Ectodermal cell (in vitro differentiated cells): Measurements from ENCODE around the gene LEFTY2.
"Not testable (repeated sequence)": the region's sequence is repeated elsewhere in the genome, so short reads cannot be mapped to it uniquely, and the experiment has no call there.

Source experiments
- H3K27ac ChIP-seq: 2 replicates; pipeline ENCODE4 v1.7.0; 2013; ENCODE audit warnings: mild to moderate bottlenecking, low read depth, low read length; ENCODE audit not compliant: insufficient read depth, poor library complexity, severe bottlenecking
- H3K27me3 ChIP-seq: 2 replicates; pipeline ENCODE4 v1.7.0; 2013; ENCODE audit warnings: mild to moderate bottlenecking, low read length; ENCODE audit not compliant: insufficient read depth, control insufficient read depth, poor library complexity, severe bottlenecking
- H3K36me3 ChIP-seq: one replicate; pipeline ENCODE4 v1.7.0; 2013; ENCODE audit warnings: low read length; ENCODE audit not compliant: control insufficient read depth, insufficient read depth
- H3K4me1 ChIP-seq: one replicate; pipeline ENCODE4 v1.7.0; 2013; ENCODE audit warnings: low read length; ENCODE audit not compliant: control insufficient read depth, insufficient read depth
- H3K4me3 ChIP-seq: 2 replicates; pipeline ENCODE4 v1.7.0; 2013; ENCODE audit warnings: low read depth, low read length, control low read depth; ENCODE audit not compliant: insufficient read depth
- H3K9me3 ChIP-seq: 2 replicates; pipeline ENCODE4 v1.7.0; 2013; ENCODE audit warnings: mild to moderate bottlenecking, low read length, moderate library complexity; ENCODE audit not compliant: control insufficient read depth
- WGBS, 2 experiments: methylation state at CpG; one replicate each; pipeline ENCODE4 v1.1.7; 2013; ENCODE audit warnings: missing lambda C conversion rate in 2 of 2; 5-methylcytosine and 5-hydroxymethylcytosine counted together

LEFTY2 gene

DNA sequence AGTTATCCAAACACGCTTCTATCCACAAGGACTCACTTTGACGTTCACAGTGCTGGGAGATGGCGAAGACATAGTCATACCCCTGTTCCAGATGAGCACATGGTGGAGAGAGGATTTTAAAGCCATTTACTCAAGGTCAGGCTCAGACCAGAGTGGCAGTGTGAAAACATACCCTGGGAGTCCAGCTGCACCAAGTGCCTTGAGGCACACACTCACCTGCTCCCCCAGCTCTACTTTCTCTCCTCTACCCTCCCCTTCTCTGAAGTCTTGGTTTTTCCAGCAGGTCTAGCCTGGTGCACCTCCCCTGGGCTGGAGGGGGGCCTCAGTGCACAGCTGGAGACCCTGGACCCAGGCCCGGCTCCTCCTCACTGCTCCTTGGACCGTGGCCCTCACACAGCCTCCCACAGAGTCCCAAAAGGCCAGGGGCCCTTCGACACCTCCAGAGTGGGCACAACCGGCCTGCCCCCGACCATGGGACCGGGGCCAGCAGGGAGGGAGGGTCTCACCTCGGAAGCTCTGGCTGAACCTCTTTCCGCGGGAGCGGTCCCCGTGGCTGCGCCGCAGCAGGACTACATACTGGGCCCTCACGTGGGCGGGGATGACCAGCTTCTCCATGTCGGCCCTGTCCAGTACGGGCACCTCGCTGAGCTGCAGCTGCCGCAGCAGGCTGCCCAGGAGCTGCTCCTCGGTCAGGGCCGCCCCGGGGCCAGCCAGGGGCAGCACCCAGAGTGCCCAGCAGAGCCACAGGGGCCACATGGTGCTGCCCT is 452 bp downstream of the LEFTY2 start:
- H3K27ac ChIP-seq = no peak overlapping the region
- H3K4me3 ChIP-seq = no peak overlapping the region
- H3K4me1 ChIP-seq = peaks cover 29% of the 10 kb centered on the region
- peaks cover 17% of the 10 kb centered on the region for H3K27me3 ChIP-seq
- H3K36me3 ChIP-seq = no peaks in the 10 kb centered on the region
- WGBS, 2 experiments = 90 to 92% methylated on average over 25 of the region's 25 CpGs
- H3K9me3 ChIP-seq = no peaks in the 10 kb centered on the region

DNA sequence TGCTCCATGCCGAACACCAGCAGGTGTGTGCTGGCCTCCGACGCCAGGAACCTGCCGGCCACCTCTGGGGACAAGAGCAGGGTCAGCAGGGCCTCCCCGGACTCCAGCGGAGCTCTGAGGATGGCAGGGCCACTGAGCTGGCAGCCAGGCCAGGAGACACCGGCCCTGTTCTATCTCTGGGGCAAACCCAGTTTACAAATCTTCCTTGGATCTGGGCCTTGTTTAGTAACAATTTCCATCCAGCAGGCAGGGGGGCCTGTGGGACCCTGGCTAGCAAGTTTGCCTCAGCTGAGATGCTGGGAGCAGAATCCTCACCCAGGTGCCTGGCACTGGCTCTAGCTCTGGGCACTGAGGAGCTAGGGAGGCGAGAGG is 1.1 kb downstream of the LEFTY2 start:
- H3K4me3 ChIP-seq, H3K36me3 ChIP-seq, H3K9me3 ChIP-seq, H3K27ac ChIP-seq: not testable (repeated sequence)
- H3K27me3 ChIP-seq = peaks cover 17% of the 10 kb centered on the region
- 71 to 73% methylated on average over 8 of the region's 8 CpGs for WGBS, 2 experiments
- peaks cover 22% of the 10 kb centered on the region for H3K4me1 ChIP-seq

DNA sequence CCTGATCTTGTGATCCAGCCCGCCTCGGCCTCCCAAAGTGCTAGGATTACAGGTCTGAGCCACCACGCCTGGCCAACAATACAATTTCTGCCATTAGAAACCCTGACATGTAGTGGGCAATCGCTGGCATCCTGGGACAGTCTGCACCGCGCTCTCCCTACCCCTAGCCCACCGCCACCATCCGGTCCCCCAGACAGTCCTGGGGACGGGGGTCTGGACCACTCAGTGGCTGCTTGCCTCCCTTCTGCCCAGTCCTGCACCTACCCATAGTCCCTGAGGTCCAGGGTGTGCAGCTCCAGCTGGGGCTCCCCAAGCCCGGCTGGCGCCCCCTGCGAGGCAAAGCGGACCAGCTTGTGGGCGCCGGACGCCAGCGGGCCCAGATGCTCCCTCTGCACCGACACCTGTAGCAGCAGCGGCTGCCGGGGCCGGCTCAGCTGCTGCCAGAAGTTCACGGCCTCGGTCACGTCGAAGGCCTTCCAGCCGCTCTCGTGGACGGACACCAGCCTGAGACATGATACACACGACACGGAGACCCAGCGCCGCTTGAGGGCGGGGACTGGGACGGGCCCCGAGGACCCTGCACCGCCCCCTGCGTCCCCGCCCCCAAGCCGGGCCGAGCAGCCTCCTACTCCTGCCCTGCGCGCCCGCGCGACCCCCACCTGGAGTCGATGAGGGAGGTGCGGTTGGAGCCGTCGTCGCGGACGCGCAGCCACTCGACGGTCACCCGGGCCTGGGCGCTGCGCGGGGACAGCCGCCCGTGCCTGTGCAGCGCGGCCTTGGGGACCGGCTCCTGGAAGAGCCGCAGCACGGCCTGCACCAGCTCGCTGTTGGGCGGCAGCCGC is 1.7 kb downstream of the LEFTY2 start:
- WGBS, 2 experiments = 66% methylated on average over 46 to 50 of the region's 69 CpGs
- peaks cover 17% of the 10 kb centered on the region for H3K27me3 ChIP-seq
- H3K4me3 ChIP-seq = not testable (repeated sequence)

DNA sequence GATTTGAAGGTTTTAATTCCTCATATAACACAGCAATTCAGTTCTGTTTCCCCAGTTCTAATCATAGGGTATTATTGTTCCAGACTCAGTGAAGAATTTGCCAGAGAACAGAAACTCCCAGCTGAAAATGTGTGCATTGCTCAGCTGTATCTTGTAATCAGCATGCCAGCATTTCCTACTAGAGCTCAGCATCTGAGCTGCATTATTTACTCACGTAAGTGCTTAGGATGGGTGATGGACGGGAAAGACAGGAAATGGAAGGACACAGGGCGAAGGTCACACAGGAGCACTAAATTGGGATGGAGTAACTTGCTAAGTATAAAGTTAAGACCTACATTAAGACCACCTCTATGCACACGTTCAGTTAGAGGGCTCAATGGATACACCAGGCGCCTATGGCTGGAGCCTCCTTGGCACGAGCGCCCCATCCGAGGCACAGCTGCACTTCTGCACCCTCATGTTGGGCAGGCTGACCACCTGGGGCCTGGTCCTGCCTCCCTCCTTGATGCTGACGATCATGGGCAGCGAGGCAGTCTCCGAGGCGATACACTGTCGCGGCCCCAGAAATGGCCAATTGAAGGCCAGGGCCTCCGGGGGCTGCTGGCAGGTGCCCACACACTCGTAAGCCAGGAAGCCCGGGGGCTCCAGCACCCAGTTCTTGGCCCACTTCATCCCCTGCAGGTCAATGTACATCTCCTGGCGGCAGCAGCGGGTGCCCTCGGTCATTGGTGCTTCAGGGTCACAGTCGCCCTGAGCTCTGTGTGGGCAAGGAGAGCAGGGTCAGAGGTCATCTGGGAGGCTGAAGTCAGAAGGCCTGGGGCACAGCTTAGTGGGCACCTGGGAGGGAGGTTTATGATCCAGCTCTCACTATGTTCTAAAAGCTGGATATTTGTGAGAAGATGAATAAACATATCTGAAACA is 3.7 kb downstream of the LEFTY2 start:
- Histone ChIP-seq H3K27ac (no peak overlapping the region), H3K36me3 (no peaks in the 10 kb centered on the region), H3K9me3 (no peaks in the 10 kb centered on the region), H3K4me1 (peaks cover 15% of the 10 kb centered on the region), H3K4me3 (no peak overlapping the region), H3K27me3 (peaks cover 7% of the 10 kb centered on the region)
- 93 to 94% methylated on average over 21 of the region's 21 CpGs for WGBS, 2 experiments

More for the DNA sequence above, 1.7 kb downstream of the LEFTY2 start:
- not testable (repeated sequence) for H3K27ac ChIP-seq, H3K36me3 ChIP-seq, H3K9me3 ChIP-seq
- peaks cover 16% of the 10 kb centered on the region for H3K4me1 ChIP-seq

DNA sequence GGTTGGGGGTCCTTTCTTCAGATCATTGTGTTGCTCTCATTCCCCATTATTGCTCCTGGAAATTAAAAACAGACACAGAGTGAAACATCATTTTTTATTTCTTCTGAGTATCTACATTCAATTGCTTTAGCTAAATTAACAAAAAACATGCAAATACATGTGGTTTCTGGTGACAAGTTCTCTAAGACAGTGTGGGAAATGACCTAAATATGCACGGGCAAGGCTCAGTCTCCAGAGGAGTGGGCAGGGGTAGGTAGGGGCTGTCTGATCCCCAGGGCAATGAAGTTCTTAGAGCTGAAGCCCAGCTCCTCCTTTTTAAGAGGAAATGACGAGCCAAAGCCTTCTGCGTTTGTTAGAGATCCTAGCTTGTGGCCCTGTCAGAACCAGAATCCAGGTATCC is 4.5 kb downstream of the LEFTY2 start:
- Histone ChIP-seq H3K4me3 (no peak overlapping the region), H3K36me3 (no peaks in the 10 kb centered on the region), H3K27ac (no peak overlapping the region), H3K9me3 (no peaks in the 10 kb centered on the region), H3K27me3 (peaks cover 7% of the 10 kb centered on the region), H3K4me1 (peaks cover 11% of the 10 kb centered on the region)
- WGBS, 2 experiments = 82 to 92% methylated on average over 3 of the region's 3 CpGs

DNA sequence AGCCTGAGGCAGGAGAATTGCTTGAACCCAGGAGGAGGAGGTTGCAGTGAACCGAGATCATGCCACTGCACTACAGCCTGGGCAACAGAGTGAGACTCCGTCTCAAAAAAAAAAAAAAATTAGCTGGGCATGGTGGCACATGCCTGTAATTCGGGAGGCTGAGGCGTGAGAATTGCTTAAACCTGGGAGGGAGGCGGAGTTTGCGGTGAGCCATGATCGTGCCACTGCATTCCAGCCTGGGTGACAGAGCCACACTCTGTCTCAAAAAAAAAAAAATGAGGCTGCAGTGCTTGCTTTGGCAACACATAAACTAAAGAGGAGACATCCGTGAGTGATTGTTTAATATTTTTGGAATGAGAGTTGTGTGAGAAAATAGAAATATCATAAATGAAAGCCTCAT is 4.9 kb downstream of the LEFTY2 start:
- H3K4me1 ChIP-seq, H3K36me3 ChIP-seq, H3K9me3 ChIP-seq, H3K27me3 ChIP-seq, H3K4me3 ChIP-seq, H3K27ac ChIP-seq: not testable (repeated sequence)
- 88 to 93% methylated on average over 8 of the region's 8 CpGs for WGBS, 2 experiments

DNA sequence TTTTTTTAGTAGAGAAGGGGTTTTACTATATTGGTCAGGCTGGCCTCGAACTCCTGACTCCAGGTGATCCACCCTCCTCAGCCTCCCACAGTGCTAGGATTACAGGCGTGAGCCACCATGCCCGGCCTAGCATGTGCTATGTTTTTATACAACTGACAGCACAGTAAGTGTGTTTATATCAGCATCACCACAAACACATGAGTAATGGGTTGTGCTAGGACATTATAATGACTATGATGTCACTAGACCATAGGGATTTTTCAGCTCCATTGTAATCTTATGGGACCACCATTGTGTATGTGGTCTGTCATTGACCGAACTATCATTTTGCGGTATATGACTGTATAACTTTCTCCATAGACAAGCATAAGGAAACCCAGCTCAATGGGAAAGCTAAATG is 6.3 kb downstream of the LEFTY2 start:
- Histone ChIP-seq H3K4me1 (no peaks in the 10 kb centered on the region), H3K27me3 (peaks cover 7% of the 10 kb centered on the region)
- WGBS, 2 experiments = 95 to 98% methylated on average over 5 of the region's 5 CpGs

DNA sequence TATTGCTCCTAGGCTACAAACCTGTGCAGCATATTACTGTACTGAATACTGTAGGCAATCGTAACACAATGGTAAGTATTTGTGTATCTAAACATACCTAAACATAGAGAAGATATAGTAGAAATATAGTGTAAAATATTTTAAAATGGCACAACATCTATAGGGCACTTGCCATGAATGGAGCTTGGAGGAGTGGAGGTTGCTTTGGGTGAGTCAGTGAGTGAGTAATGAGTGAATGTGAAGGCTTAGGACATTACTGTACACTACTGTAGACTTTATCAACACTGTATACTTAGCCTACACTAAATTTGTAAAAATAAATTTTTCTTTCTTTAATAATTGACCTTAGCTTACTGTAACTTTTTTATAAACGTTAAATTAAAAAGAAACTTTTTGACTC is 7.9 kb downstream of the LEFTY2 start:
- H3K9me3 ChIP-seq = no peaks in the 10 kb centered on the region
- no peaks in the 10 kb centered on the region for H3K4me1 ChIP-seq
- H3K4me3 ChIP-seq = no peak overlapping the region
- no peak overlapping the region for H3K27ac ChIP-seq
- no peaks in the 10 kb centered on the region for H3K36me3 ChIP-seq
- WGBS, 2 experiments = 87 to 100% methylated on average over 1 of the region's 2 CpGs
- H3K27me3 ChIP-seq = no peaks in the 10 kb centered on the region

More for the DNA sequence above, 6.3 kb downstream of the LEFTY2 start:
- Histone ChIP-seq H3K9me3 (no peaks in the 10 kb centered on the region), H3K4me3 (no peak overlapping the region), H3K27ac (no peak overlapping the region), H3K36me3 (no peaks in the 10 kb centered on the region)

DNA sequence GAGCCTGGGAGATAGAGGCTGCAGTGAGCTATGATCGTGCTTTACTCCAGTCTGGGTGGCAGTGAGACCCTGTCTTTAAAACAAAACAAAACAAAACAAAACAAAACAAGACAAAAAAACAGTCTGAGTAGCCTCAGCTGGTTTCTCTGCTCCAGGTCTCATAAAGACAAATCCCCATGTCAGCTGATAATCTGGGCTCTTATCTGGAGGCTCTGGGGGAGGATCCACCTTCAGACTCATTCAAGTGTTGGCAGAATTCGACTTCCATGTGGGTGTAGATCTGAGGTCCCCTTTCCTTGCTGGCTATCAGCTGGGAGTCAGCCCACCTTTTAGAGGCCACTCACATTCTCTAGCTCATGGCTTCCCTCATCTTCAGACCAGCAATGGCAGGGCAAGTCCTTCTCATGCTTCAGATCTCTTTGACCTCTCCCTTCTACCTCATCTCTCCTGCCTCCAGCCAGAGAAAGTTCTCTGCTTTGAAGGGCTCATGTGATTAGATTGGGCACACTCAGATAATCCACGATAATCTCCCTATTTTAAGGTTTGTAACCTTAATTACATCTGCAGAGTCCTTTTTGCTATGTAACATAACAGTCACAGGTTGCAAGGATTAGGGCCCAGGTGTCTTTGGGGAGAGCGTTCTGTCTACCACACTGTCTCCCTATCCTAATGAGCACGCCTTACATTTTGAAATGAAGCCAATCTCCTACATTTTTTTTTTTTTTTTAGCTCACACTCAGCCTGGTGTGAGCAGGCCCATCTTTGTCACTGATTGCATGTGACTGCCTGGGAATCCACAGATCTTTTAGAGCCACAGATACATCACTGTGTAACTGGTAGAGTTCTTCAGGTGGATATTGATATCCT is 9.5 kb downstream of the LEFTY2 start:
- no peaks in the 10 kb centered on the region for H3K36me3 ChIP-seq
- no peaks in the 10 kb centered on the region for H3K9me3 ChIP-seq
- no peaks in the 10 kb centered on the region for H3K4me1 ChIP-seq
- H3K4me3 ChIP-seq = no peak overlapping the region
- no peak overlapping the region for H3K27ac ChIP-seq
- WGBS, 2 experiments = 88% methylated on average over 5 of the region's 5 CpGs
- H3K27me3 ChIP-seq = no peaks in the 10 kb centered on the region
